DOHH2 (cell line): ENCODE data around the gene RCAN2.

Source experiments
- H3F3A ChIP-seq: fragments of 200-600 bp; sonication (generic), shearing (Covaris generic); 2 replicates; pipeline ENCODE4 v1.6.0; 2016; ENCODE audit warnings: antibody characterized with exemption, mild to moderate bottlenecking; ENCODE audit not compliant: control insufficient read depth, insufficient read depth
- H3K27ac ChIP-seq: fragments of 200-600 bp; sonication (generic); 2 replicates; pipeline ENCODE4 v1.5.1; 2014; ENCODE audit warnings: low read depth, mild to moderate bottlenecking, low read length, moderate library complexity
- H3K27me3 ChIP-seq: fragments of 200-600 bp; sonication (generic); 2 replicates; pipeline ENCODE4 v1.6.1; 2014; ENCODE audit warnings: mild to moderate bottlenecking, low read length, mixed read lengths; ENCODE audit not compliant: control insufficient read depth
- H3K36me3 ChIP-seq: fragments of 200-600 bp; sonication (generic); 2 replicates; pipeline ENCODE4 v1.6.1; 2014; ENCODE audit warnings: mild to moderate bottlenecking, low read length, moderate library complexity, mixed read lengths; ENCODE audit not compliant: control insufficient read depth
- H3K4me1 ChIP-seq: fragments of 200-600 bp; sonication (generic); 2 replicates; pipeline ENCODE4 v1.6.1; 2014; ENCODE audit warnings: mild to moderate bottlenecking, low read length, mixed read lengths; ENCODE audit not compliant: control insufficient read depth
- H3K4me2 ChIP-seq: fragments of 200-600 bp; sonication (generic); 2 replicates; pipeline ENCODE4 v1.6.0; 2014; ENCODE audit warnings: mild to moderate bottlenecking, low read length, moderate library complexity
- H3K4me3 ChIP-seq: fragments of 200-600 bp; sonication (generic); 2 replicates; pipeline ENCODE4 v1.5.1; 2014; ENCODE audit warnings: mild to moderate bottlenecking, low read length, mixed read lengths
- H3K79me2 ChIP-seq: fragments of 200-600 bp; sonication (generic); 2 replicates; pipeline ENCODE4 v1.6.1; 2014; ENCODE audit warnings: mild to moderate bottlenecking, low read length, mixed read lengths; ENCODE audit not compliant: control insufficient read depth
- H3K9me2 ChIP-seq: fragments of 200-600 bp; sonication (generic); replicated peaks from 2 replicates; pipeline ENCODE4 v1.6.1; 2014; ENCODE audit warnings: mild to moderate bottlenecking, low read length, mixed read lengths; ENCODE audit not compliant: control insufficient read depth
- H3K9me3 ChIP-seq: fragments of 200-600 bp; sonication (generic); 2 replicates; pipeline ENCODE4 v1.6.1; 2014; ENCODE audit warnings: antibody characterized with exemption, low read length, mixed read lengths; ENCODE audit not compliant: control insufficient read depth, insufficient read depth
- H4K20me1 ChIP-seq: fragments of 200-600 bp; sonication (generic); 2 replicates; pipeline ENCODE4 v1.6.0; 2014; ENCODE audit warnings: low read depth, mild to moderate bottlenecking, antibody characterized with exemption, low read length, moderate library complexity; ENCODE audit not compliant: control insufficient read depth, insufficient read depth
- CTCF ChIP-seq: fragments of 200-600 bp; sonication (generic); IDR thresholded peaks from one replicate; pipeline ENCODE4 v1.5.1; 2014; ENCODE audit warnings: antibody characterized with exemption, mild to moderate bottlenecking, low read depth, low read length; ENCODE audit not compliant: poor library complexity, severe bottlenecking
- EZH2phosphoT487 ChIP-seq: fragments of 200-600 bp; sonication (generic); IDR thresholded peaks from 2 replicates; pipeline ENCODE4 v1.6.1; 2017; ENCODE audit warnings: borderline replicate concordance, mild to moderate bottlenecking, antibody characterized with exemption, low read length, moderate library complexity, mixed read lengths

RCAN2 gene

GRCh38 chr6:46353528-46353927 is 137.7 kb downstream of the RCAN2 start:
- Histone ChIP-seq H3K9me2 (no peaks in the 10 kb centered on the region), H4K20me1 (no peaks in the 10 kb centered on the region), H3K36me3 (no peaks in the 10 kb centered on the region), H3K4me1 (peaks cover 11% of the 10 kb centered on the region), H3K4me2 (no peak overlapping the region), H3K27ac (no peak overlapping the region), H3K27me3 (no peaks in the 10 kb centered on the region), H3K4me3 (no peak overlapping the region), H3K79me2 (no peaks in the 10 kb centered on the region), H3F3A (no peaks in the 10 kb centered on the region), H3K9me3 (no peaks in the 10 kb centered on the region)
- no peak for TF ChIP-seq CTCF
- TF ChIP-seq EZH2phosphoT487 = no peak

GRCh38 chr6:46352541-46353268 is 138.5 kb downstream of the RCAN2 start:
- H4K20me1 ChIP-seq = no peaks in the 10 kb centered on the region
- H3F3A ChIP-seq = no peaks in the 10 kb centered on the region
- no peak overlapping the region for H3K27ac ChIP-seq
- H3K9me2 ChIP-seq = no peaks in the 10 kb centered on the region
- H3K36me3 ChIP-seq = no peaks in the 10 kb centered on the region
- H3K4me3 ChIP-seq = no peak overlapping the region
- H3K4me1 ChIP-seq = peaks cover 4% of the 10 kb centered on the region
- no peak for TF ChIP-seq CTCF
- no peak for TF ChIP-seq EZH2phosphoT487
- no peaks in the 10 kb centered on the region for H3K9me3 ChIP-seq
- H3K79me2 ChIP-seq = no peaks in the 10 kb centered on the region
- H3K27me3 ChIP-seq = no peaks in the 10 kb centered on the region
- no peak overlapping the region for H3K4me2 ChIP-seq

GRCh38 chr6:46350714-46351113 is 140.5 kb downstream of the RCAN2 start:
- Histone ChIP-seq H3F3A (no peaks in the 10 kb centered on the region), H3K9me3 (no peaks in the 10 kb centered on the region), H3K4me1 (no peaks in the 10 kb centered on the region), H3K79me2 (no peaks in the 10 kb centered on the region), H3K4me2 (no peak overlapping the region), H4K20me1 (no peaks in the 10 kb centered on the region), H3K4me3 (no peak overlapping the region), H3K27me3 (no peaks in the 10 kb centered on the region), H3K36me3 (no peaks in the 10 kb centered on the region), H3K27ac (no peak overlapping the region), H3K9me2 (no peaks in the 10 kb centered on the region)
- no peak for TF ChIP-seq EZH2phosphoT487
- no peak for TF ChIP-seq CTCF
